GM21423 (cell line): ENCODE data around the gene SCNN1A.

Experiments
- ATAC-seq: cut with Tn5 transposase; IDR thresholded peaks from one replicate; pipeline ENCODE4 v1.9.1; 2021; ENCODE audit warnings: mild to moderate bottlenecking, moderate library complexity; ENCODE audit not compliant: unreplicated experiment

SCNN1A gene

DNA sequence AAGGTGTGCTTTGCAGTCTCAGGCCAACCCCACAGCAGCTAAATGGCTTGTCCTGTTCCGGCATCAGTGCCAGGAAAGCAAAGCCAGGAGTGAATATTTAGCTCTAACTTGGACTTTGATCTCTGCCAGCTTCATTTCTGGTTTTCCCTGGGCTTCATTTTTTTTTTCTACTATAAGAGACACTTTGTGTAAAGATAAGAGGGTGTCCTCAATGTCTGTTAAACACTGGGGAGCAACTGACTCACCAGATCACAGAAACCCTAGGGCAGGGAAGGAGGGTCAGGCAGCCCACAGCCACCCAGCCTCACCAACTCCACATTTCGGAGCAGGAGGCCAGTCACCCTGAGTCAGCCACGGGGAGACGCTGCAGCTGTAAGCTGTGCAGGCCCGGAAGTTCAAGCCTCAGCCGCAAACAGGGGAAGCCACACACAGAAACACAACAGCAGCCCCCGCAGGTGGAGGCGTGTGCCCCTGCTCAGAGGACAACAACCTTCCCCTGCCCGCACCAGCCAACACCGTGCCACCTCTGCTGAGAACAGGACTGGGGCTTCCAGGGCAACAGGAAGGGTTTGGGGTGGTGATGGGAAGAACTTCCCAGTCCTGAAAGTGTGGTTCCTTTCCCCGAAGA, 39.8 kb downstream of the SCNN1A start:
- ATAC-seq = peak; percentile 47

DNA sequence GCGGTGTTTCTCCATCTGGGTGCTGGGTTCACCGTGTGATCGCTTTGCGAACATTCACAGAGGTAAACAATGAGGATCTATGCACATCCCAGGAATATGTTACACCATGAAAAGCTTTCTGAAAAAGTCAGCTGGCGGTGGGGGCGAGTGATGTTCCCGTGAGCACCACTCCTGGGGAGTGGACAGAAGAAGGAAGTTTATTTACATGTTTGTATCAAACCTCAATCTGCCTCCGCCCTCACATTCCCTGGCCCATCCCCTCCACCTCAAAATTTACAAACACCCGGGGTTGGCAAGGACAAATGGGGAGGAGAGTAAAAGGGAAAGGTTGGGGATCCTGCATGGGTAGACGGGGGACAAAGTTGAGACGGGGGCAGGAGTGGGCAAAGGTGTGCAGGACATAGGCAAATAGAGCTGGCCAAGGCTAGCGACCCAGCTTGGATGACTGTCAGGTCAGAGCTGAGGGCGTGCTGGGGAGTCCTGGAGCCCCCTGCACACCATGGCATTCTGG, 40.4 kb downstream of the SCNN1A start:
- ATAC-seq = no peak

- no peak for ATAC-seq
Observed at GRCh38 chr12:6334359-6334758, 41.0 kb downstream of the SCNN1A start.

DNA sequence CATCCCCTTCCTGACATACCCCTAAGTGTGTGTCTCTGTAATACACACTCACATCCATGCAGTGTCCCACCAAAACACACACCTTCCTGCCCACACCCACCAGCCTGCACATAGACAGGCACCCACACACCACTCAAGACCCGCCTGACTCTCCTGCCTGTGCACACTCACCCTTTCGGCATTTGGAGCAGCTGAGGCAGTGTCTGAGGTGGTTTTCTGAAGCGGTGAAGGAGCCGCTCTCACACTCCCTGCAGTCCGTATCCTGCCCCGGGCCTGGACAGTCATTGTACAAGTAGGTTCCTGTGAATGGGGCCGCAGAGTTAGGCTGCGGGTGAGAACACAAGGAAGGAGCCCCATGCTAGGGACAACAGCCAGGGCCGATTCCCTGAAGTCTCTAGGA, 41.8 kb downstream of the SCNN1A start:
- no peak for ATAC-seq

DNA sequence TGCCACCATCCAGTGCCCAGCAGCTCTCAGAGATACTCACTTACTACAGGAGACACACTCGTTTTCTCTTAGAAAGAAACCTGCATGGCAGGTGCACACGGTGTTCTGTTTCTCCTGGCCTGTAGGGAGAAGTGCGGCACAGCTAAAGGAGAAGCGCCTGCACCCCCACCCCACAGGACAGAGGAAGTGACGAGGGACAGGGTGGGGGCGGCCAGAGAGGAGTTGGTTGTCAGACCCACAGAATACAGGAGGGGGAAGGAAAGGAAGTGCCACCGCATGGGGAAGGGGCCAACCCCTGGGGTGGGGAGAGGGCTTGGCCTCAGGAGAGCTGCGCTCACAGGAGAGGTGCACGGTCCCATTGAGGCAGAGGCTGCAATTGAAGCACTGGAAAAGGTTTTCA, 42.3 kb downstream of the SCNN1A start:
- ATAC-seq = no peak

- no peak for ATAC-seq
Observed at GRCh38 chr12:6332459-6332858, 42.9 kb downstream of the SCNN1A start.

DNA sequence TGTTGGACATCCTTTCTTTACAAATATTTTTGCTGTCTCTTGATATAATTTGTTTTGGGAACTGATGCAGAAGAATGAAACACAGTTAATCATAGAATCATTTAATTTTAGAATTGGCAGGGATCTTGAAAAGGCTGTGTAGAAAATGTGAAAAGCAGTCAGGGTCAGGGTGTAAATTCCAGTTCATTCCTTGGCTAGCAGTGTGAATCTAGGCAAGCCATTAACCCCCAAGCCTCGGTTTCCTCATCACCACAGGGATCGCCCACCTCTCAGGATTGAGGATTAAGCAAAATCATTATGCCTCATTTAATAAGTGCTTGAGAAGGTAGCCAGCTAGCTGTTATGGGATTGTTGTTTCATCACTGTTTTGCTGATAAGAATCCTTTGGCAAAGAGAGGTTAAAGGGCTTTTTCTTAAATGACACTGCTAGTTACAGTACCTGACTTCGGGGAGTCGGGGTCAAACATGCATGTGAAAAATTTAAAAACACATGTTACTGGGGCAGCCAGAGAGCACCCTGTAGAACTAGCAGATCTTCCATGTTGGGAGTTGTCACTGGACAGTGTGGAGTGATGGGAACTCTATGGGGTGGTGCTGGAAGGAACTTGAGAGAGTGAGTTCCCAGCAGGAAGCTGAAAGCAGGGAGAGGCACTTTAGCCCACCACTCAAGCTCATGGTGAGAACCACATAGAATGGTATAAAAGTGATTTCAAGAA, 44.2 kb downstream of the SCNN1A start:
- ATAC-seq = no peak

DNA sequence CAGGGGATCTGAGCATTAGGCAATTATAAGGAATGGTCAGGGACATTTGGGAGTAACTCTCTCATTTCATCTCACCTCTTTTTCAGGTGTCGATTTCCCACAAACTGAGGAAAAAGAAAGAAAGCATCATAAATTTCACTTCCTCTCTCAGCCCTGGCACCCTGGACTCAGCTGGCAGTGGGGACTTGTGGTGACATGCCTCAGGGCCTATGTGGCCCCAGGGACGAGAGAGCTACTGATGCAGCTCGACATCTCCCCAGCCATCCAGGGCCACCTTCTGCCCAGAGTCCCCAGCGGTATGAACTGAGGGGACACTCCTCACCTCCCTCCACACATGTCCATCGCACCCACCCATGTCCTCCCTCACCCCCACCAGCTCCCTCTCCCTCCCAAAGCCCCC, 45.2 kb downstream of the SCNN1A start:
- ATAC-seq = no peak

GRCh38 chr12:6329703-6330064, 45.7 kb downstream of the SCNN1A start:
- no peak for ATAC-seq

- ATAC-seq = no peak
Observed at GRCh38 chr12:6328945-6329702, 46.2 kb downstream of the SCNN1A start.

GRCh38 chr12:6328045-6328779, 47.2 kb downstream of the SCNN1A start:
- ATAC-seq = no peak

- no peak for ATAC-seq
Observed at GRCh38 chr12:6327229-6328041, 47.9 kb downstream of the SCNN1A start.

GRCh38 chr12:6326316-6327228, 48.8 kb downstream of the SCNN1A start:
- ATAC-seq = no peak

DNA sequence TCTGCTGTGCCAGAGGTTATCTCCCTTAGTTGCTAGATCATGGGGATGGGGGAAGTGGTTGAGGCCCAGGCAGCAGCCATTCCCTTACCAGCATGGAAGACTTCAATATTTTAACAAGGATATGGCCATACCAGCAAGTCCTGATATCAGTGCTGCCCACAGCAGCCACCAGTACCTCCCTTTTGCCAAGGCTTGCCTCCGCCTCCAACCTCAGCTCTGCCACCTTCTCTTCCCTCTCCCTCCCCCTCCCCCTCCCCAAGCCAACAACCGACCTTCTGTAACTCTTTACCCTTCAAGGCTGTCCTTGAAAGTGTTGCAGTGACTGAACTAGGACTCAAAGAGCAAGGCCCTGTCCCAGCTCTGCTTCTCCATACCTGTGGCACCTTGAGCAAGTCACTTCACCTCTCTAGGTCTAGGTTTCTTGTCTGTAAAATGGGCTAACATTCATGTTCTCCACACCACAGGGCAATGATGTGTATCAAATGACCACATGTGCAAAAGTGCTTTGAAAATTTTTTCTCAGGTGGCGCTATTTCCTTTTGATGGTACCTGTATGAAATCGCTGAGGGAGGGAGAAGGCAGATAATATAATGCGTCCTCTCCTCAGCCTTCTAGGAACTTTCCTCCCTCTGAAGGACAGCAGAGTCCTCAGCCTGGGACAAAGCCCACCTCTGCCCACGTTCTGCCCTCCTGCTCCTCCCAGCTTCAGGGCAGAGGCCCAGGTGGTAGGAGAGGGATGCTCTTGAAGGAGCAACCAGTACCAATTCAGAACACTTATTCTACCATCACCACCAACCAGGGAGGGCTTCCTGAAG, 50.2 kb downstream of the SCNN1A start:
- no peak for ATAC-seq

- no peak for ATAC-seq
Observed at GRCh38 chr12:6323995-6324711, 51.2 kb downstream of the SCNN1A start.

DNA sequence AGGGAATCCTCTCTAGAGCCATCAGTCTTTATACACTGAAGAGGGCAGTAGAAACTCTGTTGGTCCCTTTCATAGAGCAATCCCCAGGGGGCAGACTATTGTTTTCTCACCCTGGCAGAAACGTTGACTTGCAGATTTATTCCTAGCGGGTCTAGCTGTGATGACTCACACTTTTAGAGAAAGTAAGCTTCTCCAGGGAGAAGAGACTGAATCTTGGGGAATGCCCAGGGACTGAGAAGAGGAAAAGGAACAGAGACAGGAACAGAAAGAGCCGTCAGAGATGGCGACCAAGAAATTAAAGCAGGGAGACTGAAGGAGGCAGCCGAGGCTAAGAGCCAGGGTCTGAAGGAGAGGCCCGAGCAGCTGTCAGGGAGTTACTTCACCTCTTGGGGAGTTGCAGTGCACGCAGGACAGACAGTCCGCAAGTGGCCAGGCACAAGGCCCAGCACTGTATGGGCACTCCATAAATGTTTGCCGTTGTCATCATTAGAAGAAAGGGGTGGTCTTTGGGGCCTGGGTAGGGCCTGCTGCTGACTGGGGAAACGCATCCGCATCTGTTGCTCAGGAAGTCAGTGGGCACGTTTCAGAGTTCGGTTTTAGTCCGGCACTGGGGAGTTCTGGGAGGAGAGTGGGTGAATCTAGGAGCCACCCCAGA, 51.9 kb downstream of the SCNN1A start:
- peak; percentile 69 for ATAC-seq

- ATAC-seq = peak; percentile 14
Observed at GRCh38 chr12:6322969-6323339, 52.4 kb downstream of the SCNN1A start.
